ENCODE data around the gene SLC5A10. TPM values are rescaled to one million over a fixed set of nuclear protein-coding genes. Genes with fewer than 3 reads are reported as not detected.

SLC5A10 gene
- polyA plus RNA-seq, 1 donor (not counting 4 experiments of a cell fraction or from before 2014, with no cell fraction given) = not detected

- no peak overlapping the region for H2AFZ ChIP-seq (ENCODE audit: control insufficient read depth, low read length)
- no peak for FAIRE-seq
- H3K4me3 ChIP-seq (ENCODE audit: control insufficient read depth in 2 of 3, extremely low read depth in 1 of 3, insufficient read depth in 2 of 3, low read depth in 1 of 3, low read length in 3 of 3) = no peak overlapping the region
- no peak for TF ChIP-seq EZH2 (IDR thresholded peaks at IDR 0.05; ENCODE audit: low read length)
- TF ChIP-seq CTCF (optimal IDR thresholded peaks at IDR 0.05 in 1 of 3, IDR thresholded peaks at IDR 0.05 in 1 of 3, conservative IDR thresholded peaks at IDR 0.05 in 1 of 3; ENCODE audit: extremely low read depth in 1 of 3, insufficient read depth in 2 of 3, low read length in 3 of 3) = no peak
- H3K4me2 ChIP-seq (ENCODE audit: control insufficient read depth, extremely low read depth, insufficient read depth, low read depth, low read length) = no peak overlapping the region
- H3K27me3 ChIP-seq (ENCODE audit: control insufficient read depth, extremely low read depth, insufficient read depth, low read length) = no peaks in the 10 kb centered on the region
- no peaks in the 10 kb centered on the region for H3K36me3 ChIP-seq (ENCODE audit: control insufficient read depth in 2 of 2, extremely low read depth in 1 of 2, insufficient read depth in 2 of 2, low read length in 2 of 2)
- H3K4me1 ChIP-seq (ENCODE audit: control insufficient read depth, extremely low read depth, insufficient read depth, low read length) = peaks cover 1% of the 10 kb centered on the region
- H3K9me1 ChIP-seq (ENCODE audit: control insufficient read depth, extremely low read depth, insufficient read depth, low read length) = no peaks in the 10 kb centered on the region
- no peak for DNase-seq (ENCODE audit: low read depth, low spot score)
- H3K9me3 ChIP-seq (ENCODE audit: control insufficient read depth, low read depth, low read length) = no peaks in the 10 kb centered on the region
- no peaks in the 10 kb centered on the region for H4K20me1 ChIP-seq (ENCODE audit: control insufficient read depth, extremely low read depth, insufficient read depth, low read length)
- no peak overlapping the region for H3K27ac ChIP-seq (ENCODE audit: control insufficient read depth, insufficient read depth, low read length)
- no peak overlapping the region for H3K9ac ChIP-seq (ENCODE audit: control insufficient read depth, extremely low read depth, insufficient read depth, low read length)
- no peaks in the 10 kb centered on the region for H3K79me2 ChIP-seq (ENCODE audit: control insufficient read depth, insufficient read depth, low read length)
- dilution Hi-C loops (cut with MboI; ENCODE audit: extremely low pct_ligation_motif_present, low sequenced_read_pairs) = no loop called here
Observed at GRCh38 chr17:18956581-18956980, 4.6 kb downstream of the SLC5A10 start.

GRCh38 chr17:18957831-18958230, 5.9 kb downstream of the SLC5A10 start:
- TF ChIP-seq CTCF (optimal IDR thresholded peaks at IDR 0.05 in 1 of 3, IDR thresholded peaks at IDR 0.05 in 1 of 3, conservative IDR thresholded peaks at IDR 0.05 in 1 of 3; ENCODE audit: extremely low read depth in 1 of 3, insufficient read depth in 2 of 3, low read length in 3 of 3) (no peak), EZH2 (IDR thresholded peaks at IDR 0.05; ENCODE audit: low read length) (no peak)
- no peak overlapping the region for H3K9ac ChIP-seq (ENCODE audit: control insufficient read depth, extremely low read depth, insufficient read depth, low read length)
- no peak for FAIRE-seq

More at GRCh38 chr17:18957831-18958230, 5.9 kb downstream of the SLC5A10 start:
- H4K20me1 ChIP-seq (ENCODE audit: control insufficient read depth, extremely low read depth, insufficient read depth, low read length) = no peaks in the 10 kb centered on the region
- no peaks in the 10 kb centered on the region for H3K79me2 ChIP-seq (ENCODE audit: control insufficient read depth, insufficient read depth, low read length)
- H3K4me3 ChIP-seq (ENCODE audit: control insufficient read depth in 2 of 3, extremely low read depth in 1 of 3, insufficient read depth in 2 of 3, low read depth in 1 of 3, low read length in 3 of 3) = no peak overlapping the region
- no peak overlapping the region for H2AFZ ChIP-seq (ENCODE audit: control insufficient read depth, low read length)
- peaks cover 9% of the 10 kb centered on the region for H3K4me1 ChIP-seq (ENCODE audit: control insufficient read depth, extremely low read depth, insufficient read depth, low read length)
- H3K36me3 ChIP-seq (ENCODE audit: control insufficient read depth in 2 of 2, extremely low read depth in 1 of 2, insufficient read depth in 2 of 2, low read length in 2 of 2) = no peaks in the 10 kb centered on the region
- H3K9me3 ChIP-seq (ENCODE audit: control insufficient read depth, low read depth, low read length) = no peaks in the 10 kb centered on the region
- H3K27ac ChIP-seq (ENCODE audit: control insufficient read depth, insufficient read depth, low read length) = no peak overlapping the region
- H3K27me3 ChIP-seq (ENCODE audit: control insufficient read depth, extremely low read depth, insufficient read depth, low read length) = no peaks in the 10 kb centered on the region
- H3K4me2 ChIP-seq (ENCODE audit: control insufficient read depth, extremely low read depth, insufficient read depth, low read depth, low read length) = no peak overlapping the region
- no peak for DNase-seq (ENCODE audit: low read depth, low spot score)
- H3K9me1 ChIP-seq (ENCODE audit: control insufficient read depth, extremely low read depth, insufficient read depth, low read length) = no peaks in the 10 kb centered on the region
- dilution Hi-C loops (cut with MboI; ENCODE audit: extremely low pct_ligation_motif_present, low sequenced_read_pairs) = no loop called here

Measured in keratinocyte (primary cell).